Cerebellar cortex (tissue), 1 donor: ENCODE measurements around the gene AVEN.
A peak's percentile ranks its signal among the peaks of the same experiment; 100 is the strongest.

ENCODE experiments used
- DNase-seq: peaks from one replicate; pipeline ENCODE4 v3.0.0-alpha.2; 2015; ENCODE audit warnings: low spot score

The AVEN gene

GRCh38 chr15:33985287-33985686 lies 53.7 kb downstream of the AVEN start:
- no peak for DNase-seq

- DNase-seq = no peak
These were observed 56.5 kb downstream of the AVEN start for GRCh38 chr15:33982516-33982915.

- no peak for DNase-seq
These were observed 58.8 kb downstream of the AVEN start for GRCh38 chr15:33980159-33980558.

GRCh38 chr15:33975022-33975565 lies 63.9 kb downstream of the AVEN start:
- no peak for DNase-seq

GRCh38 chr15:33971811-33972210 lies 67.2 kb downstream of the AVEN start:
- no peak for DNase-seq

- DNase-seq = no peak
These were observed 70.2 kb downstream of the AVEN start for GRCh38 chr15:33968821-33969220.

GRCh38 chr15:33968224-33968623 lies 70.8 kb downstream of the AVEN start, which contains the start of gene CHRM5:
TSS of gene CHRM5 (plus strand) at chr15:33968497. CDS start at chr15:34062718, 94,221 bp downstream.
- peak; percentile 28 for DNase-seq

GRCh38 chr15:33964665-33965040 lies 74.4 kb downstream of the AVEN start:
- DNase-seq = no peak

GRCh38 chr15:33963831-33964664 lies 75.0 kb downstream of the AVEN start:
- DNase-seq = peak; percentile 23

GRCh38 chr15:33960549-33960935 lies 78.5 kb downstream of the AVEN start:
- DNase-seq = no peak

- DNase-seq = no peak
These were observed 79.0 kb downstream of the AVEN start for GRCh38 chr15:33959844-33960548.

GRCh38 chr15:33956397-33956796 lies 82.6 kb downstream of the AVEN start:
- DNase-seq = no peak

GRCh38 chr15:33955945-33956344 lies 83.1 kb downstream of the AVEN start:
- no peak for DNase-seq

GRCh38 chr15:33946152-33946551 lies 92.9 kb downstream of the AVEN start:
- DNase-seq = no peak

GRCh38 chr15:33941279-33942063 lies 97.5 kb downstream of the AVEN start:
- DNase-seq = no peak

- DNase-seq = no peak
These were observed 104.1 kb downstream of the AVEN start for GRCh38 chr15:33934921-33935320.

GRCh38 chr15:33934396-33934795 lies 104.6 kb downstream of the AVEN start:
- no peak for DNase-seq

- DNase-seq = no peak
These were observed 106.3 kb downstream of the AVEN start for GRCh38 chr15:33932734-33933133.

GRCh38 chr15:33926260-33926659 lies 112.7 kb downstream of the AVEN start:
- no peak for DNase-seq

GRCh38 chr15:33923446-33923845 lies 115.6 kb downstream of the AVEN start:
- no peak for DNase-seq

- DNase-seq = no peak
These were observed 123.2 kb downstream of the AVEN start for GRCh38 chr15:33915571-33916407.
